AG04450 (cell line): ENCODE results near the gene CCR5AS.

Experiments used
- CTCF ChIA-PET: fragments of 300-600, 350-600 bp; formaldehyde crosslinking; extraction: SDS; loops from one replicate; lab custom pipeline; 2022; ENCODE audit warnings: antibody characterized with exemption, inconsistent platforms; lab: Charles Lee
- POLR2A ChIA-PET: fragments of 350-600 bp; formaldehyde crosslinking; extraction: SDS; loops from one replicate; lab custom pipeline; 2021; ENCODE audit warnings: antibody characterized with exemption, inconsistent platforms; lab: Yijun Ruan, JAX
- DNase-seq: peaks from one replicate; pipeline ENCODE4 v3.0.0-alpha.2; 2011; ENCODE audit warnings: low read depth, low spot score
- H3K27ac ChIP-seq: one replicate; pipeline ENCODE4 v1.5.1; 2012; ENCODE audit warnings: low read depth, low read length, control low read depth
- H3K27me3 ChIP-seq: one replicate; pipeline ENCODE4 v1.6.0; 2012; ENCODE audit warnings: low read length; ENCODE audit not compliant: control insufficient read depth, insufficient read depth
- H3K4me3 ChIP-seq: 2 replicates; pipeline ENCODE4 v1.5.1; 2011; ENCODE audit warnings: mild to moderate bottlenecking, low read depth, low read length, control low read depth
- H3K9me3 ChIP-seq: 2 replicates; pipeline ENCODE4 v1.5.1; 2012; ENCODE audit warnings: low read length; ENCODE audit not compliant: control insufficient read depth, insufficient read depth
- TF ChIP-seq, protein P1 (sequence below): IDR thresholded peaks from 2 replicates; pipeline ENCODE4 v1.5.1; 2011; ENCODE audit warnings: low read depth, low read length, control low read depth, inconsistent platforms

The CCR5AS gene

GRCh38 chr3:46350262-46350565 lies 56.7 kb downstream of the CCR5AS start:
- no peak for DNase-seq
- CTCF ChIA-PET = no interaction called here
- POLR2A ChIA-PET = no interaction called here

DNA sequence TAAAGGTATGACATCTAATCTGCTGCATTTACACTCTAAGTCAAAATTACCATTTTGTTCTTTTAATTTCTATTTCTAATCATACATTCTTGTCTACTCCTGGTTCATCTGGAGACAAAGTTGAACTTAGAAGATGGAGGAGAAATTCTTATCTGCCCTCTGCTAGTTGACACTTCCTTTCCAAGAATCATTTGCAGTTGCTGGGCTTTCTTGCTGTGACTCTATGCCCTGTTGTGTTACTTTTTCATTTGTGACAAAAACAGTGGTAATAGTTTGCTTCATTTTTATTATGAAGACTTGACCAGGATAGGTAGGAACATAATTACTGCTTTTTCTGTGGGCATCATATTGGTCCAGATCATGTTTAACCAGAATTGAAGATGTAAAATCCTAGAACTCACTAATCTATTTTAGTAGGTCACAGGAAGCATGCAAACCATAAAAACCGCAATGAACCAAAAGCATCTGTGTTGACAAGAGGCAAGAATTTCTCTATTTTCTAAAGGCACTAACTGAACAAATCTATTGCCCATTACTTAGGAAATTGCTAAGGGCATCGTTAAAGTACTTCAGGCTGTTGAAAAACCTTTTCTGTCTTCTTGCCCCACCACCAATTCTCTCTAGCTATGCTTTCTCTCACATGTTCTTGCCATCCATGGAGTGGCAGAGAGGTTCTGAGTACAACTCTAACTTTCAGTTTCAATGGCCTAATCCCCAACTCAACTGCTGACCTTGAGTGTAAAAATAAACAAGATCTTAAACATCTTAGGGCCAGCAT lies 57.2 kb downstream of the CCR5AS start:
- CTCF ChIA-PET = no interaction called here
- Histone ChIP-seq H3K4me3 (no peak overlapping the region), H3K9me3 (no peaks in the 10 kb centered on the region), H3K27me3 (peaks cover 18% of the 10 kb centered on the region), H3K27ac (no peak overlapping the region)
- DNase-seq = no peak
- POLR2A ChIA-PET = no interaction called here
- TF ChIP-seq, protein P1, sequence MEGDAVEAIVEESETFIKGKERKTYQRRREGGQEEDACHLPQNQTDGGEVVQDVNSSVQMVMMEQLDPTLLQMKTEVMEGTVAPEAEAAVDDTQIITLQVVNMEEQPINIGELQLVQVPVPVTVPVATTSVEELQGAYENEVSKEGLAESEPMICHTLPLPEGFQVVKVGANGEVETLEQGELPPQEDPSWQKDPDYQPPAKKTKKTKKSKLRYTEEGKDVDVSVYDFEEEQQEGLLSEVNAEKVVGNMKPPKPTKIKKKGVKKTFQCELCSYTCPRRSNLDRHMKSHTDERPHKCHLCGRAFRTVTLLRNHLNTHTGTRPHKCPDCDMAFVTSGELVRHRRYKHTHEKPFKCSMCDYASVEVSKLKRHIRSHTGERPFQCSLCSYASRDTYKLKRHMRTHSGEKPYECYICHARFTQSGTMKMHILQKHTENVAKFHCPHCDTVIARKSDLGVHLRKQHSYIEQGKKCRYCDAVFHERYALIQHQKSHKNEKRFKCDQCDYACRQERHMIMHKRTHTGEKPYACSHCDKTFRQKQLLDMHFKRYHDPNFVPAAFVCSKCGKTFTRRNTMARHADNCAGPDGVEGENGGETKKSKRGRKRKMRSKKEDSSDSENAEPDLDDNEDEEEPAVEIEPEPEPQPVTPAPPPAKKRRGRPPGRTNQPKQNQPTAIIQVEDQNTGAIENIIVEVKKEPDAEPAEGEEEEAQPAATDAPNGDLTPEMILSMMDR = no peak

More at GRCh38 chr3:46350262-46350565, 56.7 kb downstream of the CCR5AS start:
- Histone ChIP-seq H3K27ac (no peak overlapping the region), H3K9me3 (no peaks in the 10 kb centered on the region), H3K27me3 (peaks cover 18% of the 10 kb centered on the region), H3K4me3 (no peak overlapping the region)
- TF ChIP-seq, protein P1 = no peak

DNA sequence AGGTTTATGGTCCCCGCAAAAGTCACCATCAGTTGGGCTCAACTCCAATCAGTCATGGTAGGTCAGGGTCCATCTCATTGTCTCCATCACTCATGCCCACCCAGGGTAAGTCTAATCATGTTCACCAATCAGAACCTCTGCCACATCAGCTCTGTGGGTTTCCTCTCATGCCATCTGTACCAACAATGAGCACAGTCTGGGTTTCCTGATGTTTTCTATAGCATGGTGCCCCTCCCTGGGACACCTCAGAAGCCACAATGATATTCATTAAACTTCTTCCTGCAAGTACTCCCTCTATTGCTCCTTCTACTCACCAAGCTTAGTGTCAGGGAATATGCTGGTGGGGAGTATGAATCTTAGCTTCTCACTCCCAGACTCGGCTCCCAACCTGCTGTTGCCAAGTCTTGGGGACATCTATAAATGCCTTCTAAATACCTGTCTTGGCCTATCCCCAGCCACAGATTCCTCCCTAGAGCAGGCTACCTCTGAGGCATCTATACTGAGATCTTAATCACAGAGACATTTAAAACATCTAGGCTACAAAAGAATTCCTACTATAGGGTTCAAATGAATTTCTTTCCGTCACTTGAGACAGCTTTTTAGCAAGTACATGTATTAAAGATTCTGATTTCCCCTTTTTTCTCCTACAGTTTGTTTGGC lies 57.9 kb downstream of the CCR5AS start:
- no peak for DNase-seq
- TF ChIP-seq, protein P1 = no peak
- ChIA-PET CTCF (no interaction called here), POLR2A (no interaction called here)
- Histone ChIP-seq H3K4me3 (no peak overlapping the region), H3K9me3 (no peaks in the 10 kb centered on the region), H3K27ac (no peak overlapping the region), H3K27me3 (peaks cover 18% of the 10 kb centered on the region)

DNA sequence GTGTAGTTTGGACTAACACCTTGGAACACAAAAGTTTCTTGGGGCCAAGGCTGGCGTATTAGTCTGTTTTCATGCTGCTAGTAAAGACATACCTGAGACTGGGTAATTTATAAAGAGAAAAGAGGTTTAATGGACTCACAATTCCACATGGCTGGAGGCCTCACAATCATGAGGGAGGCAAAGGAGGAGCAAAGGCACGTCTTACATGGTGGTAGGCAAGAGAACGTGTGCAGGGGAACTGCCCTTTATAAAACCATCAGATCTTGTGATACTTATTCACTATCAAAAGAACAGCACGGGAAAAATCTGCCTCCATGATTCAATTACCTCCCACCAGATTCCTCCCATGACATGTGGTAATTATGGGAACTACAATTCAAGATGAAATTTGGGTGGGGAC lies 62.4 kb downstream of the CCR5AS start:
- peaks cover 5% of the 10 kb centered on the region for H3K27me3 ChIP-seq
- no peak overlapping the region for H3K27ac ChIP-seq
- CTCF ChIA-PET = no interaction called here
- no peaks in the 10 kb centered on the region for H3K9me3 ChIP-seq
- no peak overlapping the region for H3K4me3 ChIP-seq
- no peak for DNase-seq
- TF ChIP-seq, protein P1 = no peak
- POLR2A ChIA-PET = no interaction called here

GRCh38 chr3:46338840-46339239 lies 68.0 kb downstream of the CCR5AS start:
- Histone ChIP-seq H3K4me3 (no peak overlapping the region), H3K27ac (no peak overlapping the region), H3K9me3 (peaks cover 4% of the 10 kb centered on the region; the same call in 1 of the 2 replicates), H3K27me3 (peaks cover 4% of the 10 kb centered on the region)
- POLR2A ChIA-PET = no interaction called here
- no peak for DNase-seq
- CTCF ChIA-PET = no interaction called here
- TF ChIP-seq, protein P1 = no peak
